B cell (primary cell): Measurements from ENCODE around the gene TSFM. TPM values are rescaled to one million over a fixed set of nuclear protein-coding genes. Genes with fewer than 3 reads are reported as not detected.

Experiments
- ATAC-seq: fragments of 200-7000 bp; cut with Tn5 transposase; one replicate; pipeline ENCODE4 v1.10.0; 2021; ENCODE audit warnings: low read depth, mild to moderate bottlenecking, moderate number of reproducible peaks, moderate library complexity
- CTCF ChIA-PET: fragments of 350-600 bp; sonication (Branson Sonifier 250); formaldehyde crosslinking; loops from one replicate; lab custom pipeline; 2021; ENCODE audit warnings: antibody characterized with exemption, inconsistent platforms; lab: Charles Lee
- POLR2A ChIA-PET: fragments of 350-600 bp; sonication (Branson Sonifier 250); formaldehyde crosslinking; loops from one replicate; lab custom pipeline; 2021; ENCODE audit warnings: antibody characterized with exemption; lab: Charles Lee
- DNase-seq: peaks from one replicate; pipeline ENCODE4 v3.0.0; 2013
- H2AFZ ChIP-seq: 2 replicates; pipeline ENCODE4 v1.6.1; 2012; ENCODE audit warnings: mild to moderate bottlenecking, low read depth, low read length; ENCODE audit not compliant: insufficient read depth, poor library complexity, severe bottlenecking
- H3K27ac ChIP-seq, 2 donors: 1 replicate in 1 of 2; 2 replicates in 1 of 2; pipeline ENCODE4 v1.5.1; 2012 to 2013; ENCODE audit warnings: low read length in 2 of 2, mild to moderate bottlenecking in 2 of 2, moderate library complexity in 1 of 2
- H3K27me3 ChIP-seq, 4 experiments: fragments of 200-600 bp in 1 of 4; sonication (generic) in 1 of 4; replicated peaks in 1 of 4; 1 replicate in 2 of 4; 2 replicates in 2 of 4; pipeline versions ENCODE4 v1.6.1 to v1.7.0; 2013 to 2016; ENCODE audit warnings: low read length in 3 of 4, mild to moderate bottlenecking in 2 of 4, mixed read lengths in 1 of 4, moderate library complexity in 1 of 4; ENCODE audit not compliant: insufficient read depth in 4 of 4, control insufficient read depth in 3 of 4; ENCODE audit errors: control extremely low read depth in 1 of 4
- H3K36me3 ChIP-seq, 2 experiments: replicated peaks in 1 of 2; 1 replicate in 1 of 2; 2 replicates in 1 of 2; pipeline versions ENCODE4 v1.6.1 to v1.7.1; 2013; ENCODE audit warnings: low read length in 1 of 2; ENCODE audit not compliant: insufficient read depth in 2 of 2, control insufficient read depth in 1 of 2; ENCODE audit errors: control extremely low read depth in 1 of 2, extremely low read depth in 1 of 2
- H3K4me1 ChIP-seq, 2 donors: fragments of 200-600 bp in 1 of 2; sonication (generic) in 1 of 2; 1 replicate in 1 of 2; 2 replicates in 1 of 2; pipeline versions ENCODE4 v1.5.1 to v1.6.1; 2013 to 2017; ENCODE audit warnings: low read length in 2 of 2; ENCODE audit not compliant: control insufficient read depth in 2 of 2, insufficient read depth in 2 of 2
- H3K4me2 ChIP-seq: replicated peaks from 2 replicates; pipeline ENCODE3; 2012; ENCODE audit warnings: mild to moderate bottlenecking, low read depth, low read length; ENCODE audit not compliant: poor library complexity, severe bottlenecking
- H3K4me3 ChIP-seq, 5 experiments: fragments of 200-600 bp in 1 of 5; sonication (generic) in 1 of 5; 1 replicate in 3 of 5; 2 replicates in 2 of 5; pipeline versions ENCODE4 v1.5.1 to v1.7.0; 2011 to 2016; ENCODE audit warnings: low read length in 4 of 5, mild to moderate bottlenecking in 4 of 5, low read depth in 2 of 5, control low read depth in 1 of 5, moderate library complexity in 1 of 5; ENCODE audit not compliant: insufficient read depth in 1 of 5; ENCODE audit errors: control extremely low read depth in 1 of 5, extremely low read depth in 1 of 5
- H3K79me2 ChIP-seq: fragments of 200-600 bp; sonication (generic); one replicate; pipeline ENCODE4 v1.6.0; 2016; ENCODE audit warnings: low read length; ENCODE audit not compliant: control insufficient read depth, insufficient read depth
- H3K9ac ChIP-seq: fragments of 200-600 bp; sonication (generic); 2 replicates; pipeline ENCODE4 v1.6.1; 2017; ENCODE audit warnings: mild to moderate bottlenecking, low read length, moderate library complexity
- H3K9me3 ChIP-seq, 3 donors: one replicate each; pipeline versions ENCODE4 v1.6.1 to v1.7.1; 2013; ENCODE audit warnings: low read length in 2 of 3; ENCODE audit not compliant: control insufficient read depth in 2 of 3, insufficient read depth in 1 of 3; ENCODE audit errors: control extremely low read depth in 1 of 3
- H4K20me1 ChIP-seq: 2 replicates; pipeline ENCODE4 v1.6.0; 2012; ENCODE audit warnings: mild to moderate bottlenecking, low read length; ENCODE audit not compliant: insufficient read depth, control insufficient read depth, poor library complexity, severe bottlenecking
- H3K27ac Mint-ChIP-seq: one replicate; pipeline ENCODE4 v1.8.0; 2021; ENCODE audit warnings: mixed read lengths
- H3K27me3 Mint-ChIP-seq: one replicate; pipeline ENCODE4 v1.8.0; 2021; ENCODE audit warnings: mixed read lengths
- H3K4me1 Mint-ChIP-seq: one replicate; pipeline ENCODE4 v1.8.0; 2021; ENCODE audit warnings: mixed read lengths
- H3K4me3 Mint-ChIP-seq: one replicate; pipeline ENCODE4 v1.8.0; 2021; ENCODE audit warnings: mixed read lengths
- H3K9me3 Mint-ChIP-seq: one replicate; pipeline ENCODE4 v1.8.0; 2022; ENCODE audit warnings: mixed read lengths; ENCODE audit not compliant: insufficient read depth
- EZH2 ChIP-seq: IDR thresholded peaks from 2 replicates; pipeline ENCODE4 v1.6.1; 2012; ENCODE audit warnings: borderline replicate concordance, low read depth, mild to moderate bottlenecking, moderate library complexity, low read length; ENCODE audit not compliant: insufficient read depth, poor library complexity, severe bottlenecking
- WGBS: methylation state at CpG from one replicate; pipeline ENCODE4 v1.1.5; 2013; ENCODE audit warnings: missing lambda C conversion rate; ENCODE audit not compliant: insufficient coverage; 5-methylcytosine and 5-hydroxymethylcytosine counted together
- intact Hi-C: fragments of 100-400 bp; cut with micrococcal nuclease; formaldehyde crosslinking; loops from one replicate; pipeline ENCODE4 v1.10.0; 2022
- polyA plus RNA-seq: library from polyadenylated mRNA; depleted of rRNA; stranded (reverse); fragments of >200 nt; gene quantifications from 2 replicates; pipeline ENCODE4 v1.2.3, GENCODE V29; 2012
- small RNA-seq: library from RNA; depleted of rRNA; stranded (forward); fragments of <200 nt; gene quantifications from one replicate; pipeline ENCODE3, GENCODE V24; 2012; ENCODE audit warnings: low replicate concordance, low read depth; ENCODE audit not compliant: insufficient read length
- total RNA-seq, 2 donors: library from RNA; stranded (reverse); fragments of 120-200 nt in 1 of 2; gene quantifications; 1 replicate in 1 of 2; 2 replicates in 1 of 2; pipeline versions ENCODE4 v1.2.3 to v1.2.4, GENCODE V29; 2013 to 2022
- TF ChIP-seq, protein P1 (sequence below): fragments of 200-600 bp; IDR thresholded peaks from one replicate; pipeline ENCODE4 v1.8.0; 2022; ENCODE audit warnings: antibody characterized with exemption, mild to moderate bottlenecking

The TSFM gene
- total and polyA plus RNA-seq, 2 donors (not counting 1 experiment from before 2014, with no cell fraction given): 5.6 to 20.9 TPM

DNA sequence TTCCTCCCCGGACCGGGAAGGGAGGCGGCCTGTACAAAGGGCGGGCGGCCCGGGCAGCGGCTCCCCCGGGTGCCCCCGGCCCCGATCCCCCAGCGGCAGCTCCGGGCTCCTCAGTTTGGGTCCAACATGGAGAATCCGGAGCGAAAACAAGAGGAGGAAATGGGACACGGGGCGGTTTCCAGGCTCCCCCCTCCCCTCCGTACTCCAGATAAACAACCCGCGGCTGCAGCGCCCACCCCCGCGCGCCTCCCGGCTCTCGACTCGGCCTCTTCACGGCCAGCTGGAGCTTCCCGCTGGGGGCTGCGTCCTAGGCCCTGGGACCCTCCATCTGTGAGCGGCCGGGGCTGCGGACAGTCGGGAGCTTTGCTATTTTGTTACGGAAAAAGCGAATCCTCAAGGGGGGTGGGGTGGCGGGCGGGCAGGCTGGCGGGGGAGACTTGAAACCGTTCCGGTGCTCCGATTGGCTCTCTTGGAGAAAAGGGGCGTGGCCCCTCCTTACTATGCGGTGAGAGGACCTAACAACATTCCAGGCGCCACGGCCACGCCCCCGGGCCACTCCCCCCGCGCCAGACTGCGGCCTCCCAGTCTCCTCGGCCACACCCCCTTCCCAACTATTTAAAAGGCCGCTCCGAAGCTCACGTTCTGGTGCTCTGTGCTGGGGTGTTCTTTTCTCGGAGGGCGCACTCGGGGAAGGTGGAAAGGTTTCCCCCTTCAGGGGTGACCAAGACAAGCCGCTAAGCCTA lies 64.2 kb downstream of the TSFM start, which contains the start of gene CTDSP2:
Gene CTDSP2, minus strand, starts transcription at position 153 of the 743 bp plus-strand sequence. CDS start 294 bp downstream, outside the sequence.
- H3K27me3 ChIP-seq: peaks cover 0 to 7% (median 1%) of the 10 kb centered on the region in 4 experiments
- peaks cover 43 to 52% of the 10 kb centered on the region in 2 donors for H3K4me1 ChIP-seq
- H3K4me2 ChIP-seq: peak within 1 kb of the TSS; percentile 87
- H3K79me2 ChIP-seq: peaks cover 50% of the 10 kb centered on the region
- ChIA-PET CTCF (interaction anchor here (1.0 to 6.1 kb wide), 7 partner anchors 9 to 57 kb away, joined by 3 to 50 read pairs (median 19); no protein-coding TSS in a partner anchor), POLR2A (interaction anchor here (0.6 to 1.7 kb wide), 6 partner anchors 9 to 1749 kb away, joined by 3 to 11 read pairs (median 4); partner anchors contain the start of gene MARCHF9)
- Mint-ChIP-seq H3K4me1 (peaks cover 47% of the 10 kb centered on the region), H3K9me3 (no peaks in the 10 kb centered on the region), H3K27me3 (peaks cover 9% of the 10 kb centered on the region), H3K27ac (peak within 1 kb of the TSS; percentile 90), H3K4me3 (peak within 1 kb of the TSS; percentile 84)
- ATAC-seq: peak; percentile 70
- peak; percentile 91 for DNase-seq
- H3K9ac ChIP-seq: peak within 1 kb of the TSS; percentile 94
- peaks cover 50% of the 10 kb centered on the region for H4K20me1 ChIP-seq
- 2% methylated on average over 49 of the region's 58 CpGs for WGBS
- peak within 1 kb of the TSS; percentile 48 to 98 (median 93) for H3K4me3 ChIP-seq
- no peak for TF ChIP-seq EZH2
- TF ChIP-seq, protein P1, sequence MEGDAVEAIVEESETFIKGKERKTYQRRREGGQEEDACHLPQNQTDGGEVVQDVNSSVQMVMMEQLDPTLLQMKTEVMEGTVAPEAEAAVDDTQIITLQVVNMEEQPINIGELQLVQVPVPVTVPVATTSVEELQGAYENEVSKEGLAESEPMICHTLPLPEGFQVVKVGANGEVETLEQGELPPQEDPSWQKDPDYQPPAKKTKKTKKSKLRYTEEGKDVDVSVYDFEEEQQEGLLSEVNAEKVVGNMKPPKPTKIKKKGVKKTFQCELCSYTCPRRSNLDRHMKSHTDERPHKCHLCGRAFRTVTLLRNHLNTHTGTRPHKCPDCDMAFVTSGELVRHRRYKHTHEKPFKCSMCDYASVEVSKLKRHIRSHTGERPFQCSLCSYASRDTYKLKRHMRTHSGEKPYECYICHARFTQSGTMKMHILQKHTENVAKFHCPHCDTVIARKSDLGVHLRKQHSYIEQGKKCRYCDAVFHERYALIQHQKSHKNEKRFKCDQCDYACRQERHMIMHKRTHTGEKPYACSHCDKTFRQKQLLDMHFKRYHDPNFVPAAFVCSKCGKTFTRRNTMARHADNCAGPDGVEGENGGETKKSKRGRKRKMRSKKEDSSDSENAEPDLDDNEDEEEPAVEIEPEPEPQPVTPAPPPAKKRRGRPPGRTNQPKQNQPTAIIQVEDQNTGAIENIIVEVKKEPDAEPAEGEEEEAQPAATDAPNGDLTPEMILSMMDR: no peak
- H3K36me3 ChIP-seq: no peaks in the 10 kb centered on the region
- peak within 1 kb of the TSS; percentile 81 for H2AFZ ChIP-seq
- intact Hi-C loops: loop anchor here (1.0 to 5.0 kb wide), 6 partner anchors 10 to 326 kb away; partner anchors contain the start of genes DDIT3, EEF1AKMT3, MARCHF9 and METTL1
- H3K27ac ChIP-seq: peak within 1 kb of the TSS; percentile 75 to 84
- peaks cover 0 to 4% (median 0%) of the 10 kb centered on the region in 3 donors for H3K9me3 ChIP-seq

Small RNAs within 50 kb of the gene (small RNA-seq; reads per million reads assigned to genes)
- gene MIR26A2 (3.2 reads per million, percentile 49 among the genes with 10 or more reads in this experiment), gene RNU6-1083P (not detected)

Other genes with a start within 250 kb of the TSFM start
- 94.3 and 97.6 TPM in 2 replicates for gene DCTN2, start 235.6 kb upstream of the TSFM start, total RNA-seq
- 59.4 and 74.4 TPM in 2 replicates for gene DCTN2, start 235.6 kb upstream of the TSFM start, polyA plus RNA-seq
- gene KIF5A, start 232.7 kb upstream of the TSFM start, total RNA-seq: 0.56 and 0.67 TPM in 2 replicates
- 0.09 and 0.14 TPM in 2 replicates for gene KIF5A, start 232.7 kb upstream of the TSFM start, polyA plus RNA-seq
- gene PIP4K2C, start 191.6 kb upstream of the TSFM start, total RNA-seq: 20.1 and 24.7 TPM in 2 replicates
- gene PIP4K2C, start 191.6 kb upstream of the TSFM start, polyA plus RNA-seq: 21.3 and 21.7 TPM in 2 replicates
- 3.5 and 4.0 TPM in 2 replicates for gene DTX3, start 178.0 kb upstream of the TSFM start, total RNA-seq
- 7.3 and 9.0 TPM in 2 replicates for gene DTX3, start 178.0 kb upstream of the TSFM start, polyA plus RNA-seq
- gene ARHGEF25, start 171.4 kb upstream of the TSFM start, total RNA-seq: 0.15 TPM in 1 of 2 replicates, not detected in the other
- 0.12 TPM in 2 replicates for gene ARHGEF25, start 171.4 kb upstream of the TSFM start, polyA plus RNA-seq
- 0.22 TPM in 1 of 2 replicates, not detected in the other for gene B4GALNT1, start 149.6 kb upstream of the TSFM start, total RNA-seq
- gene B4GALNT1, start 149.6 kb upstream of the TSFM start, polyA plus RNA-seq: 0.04 and 0.12 TPM in 2 replicates
- 182 and 200 TPM in 2 replicates for gene OS9, start 88.7 kb upstream of the TSFM start, total RNA-seq
- gene OS9, start 88.7 kb upstream of the TSFM start, polyA plus RNA-seq: 234 and 294 TPM in 2 replicates
- 27.0 and 27.6 TPM in 2 replicates for gene AGAP2, start 44.0 kb upstream of the TSFM start, total RNA-seq
- gene AGAP2, start 44.0 kb upstream of the TSFM start, polyA plus RNA-seq: 17.1 and 22.2 TPM in 2 replicates
- gene TSPAN31, start 37.7 kb upstream of the TSFM start, total RNA-seq: 29.6 and 33.5 TPM in 2 replicates
- 24.0 and 26.8 TPM in 2 replicates for gene TSPAN31, start 37.7 kb upstream of the TSFM start, polyA plus RNA-seq
- gene CDK4, start 30.5 kb upstream of the TSFM start, total RNA-seq: 43.1 and 44.6 TPM in 2 replicates
- 21.5 and 34.8 TPM in 2 replicates for gene CDK4, start 30.5 kb upstream of the TSFM start, polyA plus RNA-seq
- 81.4 and 83.1 TPM in 2 replicates for gene MARCHF9, start 27.7 kb upstream of the TSFM start, total RNA-seq
- gene MARCHF9, start 27.7 kb upstream of the TSFM start, polyA plus RNA-seq: 120 and 128 TPM in 2 replicates
- gene CYP27B1, start 15.7 kb upstream of the TSFM start, total RNA-seq: 0.79 and 1.1 TPM in 2 replicates
- gene CYP27B1, start 15.7 kb upstream of the TSFM start, polyA plus RNA-seq: 0.66 and 2.1 TPM in 2 replicates
- gene METTL1, start 10.7 kb upstream of the TSFM start, total RNA-seq: 8.5 and 9.2 TPM in 2 replicates
- 9.1 and 9.6 TPM in 2 replicates for gene METTL1, start 10.7 kb upstream of the TSFM start, polyA plus RNA-seq
- gene EEF1AKMT3, start 10.2 kb upstream of the TSFM start, total RNA-seq: 1.3 and 2.6 TPM in 2 replicates
- 0.89 and 1.0 TPM in 2 replicates for gene EEF1AKMT3, start 10.2 kb upstream of the TSFM start, polyA plus RNA-seq
- 5.3 and 6.9 TPM in 2 replicates for gene AVIL, start 35.9 kb downstream of the TSFM start, total RNA-seq
- 3.4 and 3.5 TPM in 2 replicates for gene AVIL, start 35.9 kb downstream of the TSFM start, polyA plus RNA-seq
- gene CTDSP2, start 63.9 kb downstream of the TSFM start, total RNA-seq: 203 and 209 TPM in 2 replicates
- gene CTDSP2, start 63.9 kb downstream of the TSFM start, polyA plus RNA-seq: 77.1 and 99.1 TPM in 2 replicates
- 6.2 and 6.5 TPM in 2 replicates for gene ATP23, start 158.8 kb downstream of the TSFM start, total RNA-seq
- gene ATP23, start 158.8 kb downstream of the TSFM start, polyA plus RNA-seq: 6.9 and 16.3 TPM in 2 replicates